Transverse colon (tissue), 3 donors: ENCODE measurements around the gene AIP.

Source experiments
- CTCF ChIP-seq, 5 experiments: fragments of 200-600 bp in 3 of 5; fragments of 450-650 bp in 2 of 5; sonication (generic) in 3 of 5; IDR thresholded peaks; 1 replicate in 2 of 5; 2 replicates in 3 of 5; pipeline ENCODE4 v1.5.1; 2016 to 2017; ENCODE audit warnings: antibody characterized with exemption in 5 of 5, inconsistent platforms in 3 of 5, mild to moderate bottlenecking in 2 of 5, moderate library complexity in 1 of 5
- EP300 ChIP-seq: sonication (generic); formaldehyde crosslinking; IDR thresholded peaks from one replicate; pipeline ENCODE4 v1.6.1; 2017; ENCODE audit warnings: antibody characterized with exemption, low read depth
- POLR2A ChIP-seq: fragments of 450-650 bp; IDR thresholded peaks from one replicate; pipeline ENCODE4 v1.6.1; 2016; ENCODE audit warnings: antibody characterized with exemption, mild to moderate bottlenecking, moderate library complexity

- TF ChIP-seq CTCF (IDR thresholded peaks at IDR 0.05), result no peak
- TF ChIP-seq POLR2A, result no peak
- no peak for TF ChIP-seq EP300
These were observed 9.9 kb upstream of the AIP start for GRCh38 chr11:67472882-67473281.
